AG09319 (cell line): Measurements from ENCODE around the gene TLCD3A.

Source experiments
- DNase-seq: peaks from one replicate; pipeline ENCODE4 v3.0.0-alpha.2; 2010; ENCODE audit warnings: low read depth; ENCODE audit errors: extremely low read depth
- CTCF ChIP-seq: IDR thresholded peaks from 2 replicates; pipeline ENCODE4 v1.5.1; 2011; ENCODE audit warnings: low read depth, mild to moderate bottlenecking, inconsistent platforms, low read length, moderate library complexity

TLCD3A gene

GRCh38 chr17:700504-701094, 31.8 kb upstream of the TLCD3A start:
- TF ChIP-seq CTCF, result peak; percentile 45
- no peak for DNase-seq

GRCh38 chr17:703081-703875, 29.1 kb upstream of the TLCD3A start:
- DNase-seq, result no peak
- no peak for TF ChIP-seq CTCF

GRCh38 chr17:704111-704864, 28.1 kb upstream of the TLCD3A start:
- TF ChIP-seq CTCF, result no peak
- DNase-seq, result no peak

GRCh38 chr17:705011-705410, 27.4 kb upstream of the TLCD3A start:
- TF ChIP-seq CTCF, result no peak
- no peak for DNase-seq

- TF ChIP-seq CTCF, result no peak
- DNase-seq, result no peak
Measured at GRCh38 chr17:705863-706262, 26.5 kb upstream of the TLCD3A start.

- no peak for TF ChIP-seq CTCF
- DNase-seq, result no peak
Measured at GRCh38 chr17:708132-708531, 24.3 kb upstream of the TLCD3A start.

- no peak for TF ChIP-seq CTCF
Measured at GRCh38 chr17:718075-718474, 14.3 kb upstream of the TLCD3A start.

More at GRCh38 chr17:718075-718474, 14.3 kb upstream of the TLCD3A start:
- DNase-seq, result no peak
